Thyroid gland (tissue), 4 donors: Measurements from ENCODE around the gene TMEM130. TPM values are rescaled to one million over a fixed set of nuclear protein-coding genes. Genes with fewer than 3 reads are reported as not detected.
"Not testable (repeated sequence)": the region's sequence is repeated elsewhere in the genome, so short reads cannot be mapped to it uniquely, and the experiment has no call there.

Source experiments
- DNase-seq, 2 donors: peaks; one replicate each; pipeline ENCODE4 v3.0.0-alpha.2; 2019
- H3K27ac ChIP-seq, 3 donors: fragments of 200-600 bp; sonication (generic); 1 replicate in 2 of 3; 2 replicates in 1 of 3; pipeline ENCODE4 v1.5.1; 2016 to 2019; ENCODE audit warnings: mild to moderate bottlenecking in 1 of 3, moderate library complexity in 1 of 3
- H3K27me3 ChIP-seq: fragments of 200-600 bp; sonication (generic); one replicate; pipeline ENCODE4 v1.5.1; 2019
- H3K36me3 ChIP-seq, 2 donors: fragments of 200-600 bp; sonication (generic); one replicate each; pipeline ENCODE4 v1.5.1; 2016 to 2019
- H3K4me1 ChIP-seq, 2 donors: fragments of 200-600 bp; sonication (generic); one replicate each; pipeline ENCODE4 v1.5.1; 2017 to 2019
- H3K4me3 ChIP-seq, 3 donors: fragments of 200-600 bp; sonication (generic); replicated peaks in 1 of 3; 1 replicate in 2 of 3; 2 replicates in 1 of 3; pipeline ENCODE4 v1.5.1; 2016; ENCODE audit warnings: mild to moderate bottlenecking in 1 of 3
- H3K9me3 ChIP-seq: fragments of 200-600 bp; sonication (generic); one replicate; pipeline ENCODE4 v1.5.1; 2017
- CTCF ChIP-seq, 6 experiments: fragments of 200-600 bp in 3 of 6; fragments of 450-650 bp in 3 of 6; sonication (generic) in 3 of 6; IDR thresholded peaks; one replicate each; pipeline ENCODE4 v1.5.1; 2016 to 2019; ENCODE audit warnings: antibody characterized with exemption in 6 of 6, mild to moderate bottlenecking in 2 of 6, inconsistent platforms in 1 of 6, moderate library complexity in 1 of 6
- POLR2A ChIP-seq, 2 donors: fragments of 450-650 bp; IDR thresholded peaks; one replicate each; pipeline ENCODE4 v1.6.1; 2017; ENCODE audit warnings: antibody characterized with exemption in 2 of 2, mild to moderate bottlenecking in 2 of 2, moderate library complexity in 1 of 2
- WGBS, 2 donors: methylation state at CpG; one replicate each; pipeline ENCODE4 v1.1.5; 2017; 5-methylcytosine and 5-hydroxymethylcytosine counted together
- intact Hi-C: fragments of 100-400 bp; cut with DNase I; formaldehyde crosslinking; loops from one replicate; pipeline ENCODE4 v1.15.1; 2023
- total RNA-seq, 4 donors: library from RNA; depleted of rRNA; stranded (reverse); fragments of >200 nt; gene quantifications; one replicate each; pipeline ENCODE4 v1.2.3, GENCODE V29; 2016

TMEM130 gene
- total RNA-seq, 4 donors from 2014 or later = 0.22 to 0.81 (median 0.63) TPM; not detected in 1

DNA sequence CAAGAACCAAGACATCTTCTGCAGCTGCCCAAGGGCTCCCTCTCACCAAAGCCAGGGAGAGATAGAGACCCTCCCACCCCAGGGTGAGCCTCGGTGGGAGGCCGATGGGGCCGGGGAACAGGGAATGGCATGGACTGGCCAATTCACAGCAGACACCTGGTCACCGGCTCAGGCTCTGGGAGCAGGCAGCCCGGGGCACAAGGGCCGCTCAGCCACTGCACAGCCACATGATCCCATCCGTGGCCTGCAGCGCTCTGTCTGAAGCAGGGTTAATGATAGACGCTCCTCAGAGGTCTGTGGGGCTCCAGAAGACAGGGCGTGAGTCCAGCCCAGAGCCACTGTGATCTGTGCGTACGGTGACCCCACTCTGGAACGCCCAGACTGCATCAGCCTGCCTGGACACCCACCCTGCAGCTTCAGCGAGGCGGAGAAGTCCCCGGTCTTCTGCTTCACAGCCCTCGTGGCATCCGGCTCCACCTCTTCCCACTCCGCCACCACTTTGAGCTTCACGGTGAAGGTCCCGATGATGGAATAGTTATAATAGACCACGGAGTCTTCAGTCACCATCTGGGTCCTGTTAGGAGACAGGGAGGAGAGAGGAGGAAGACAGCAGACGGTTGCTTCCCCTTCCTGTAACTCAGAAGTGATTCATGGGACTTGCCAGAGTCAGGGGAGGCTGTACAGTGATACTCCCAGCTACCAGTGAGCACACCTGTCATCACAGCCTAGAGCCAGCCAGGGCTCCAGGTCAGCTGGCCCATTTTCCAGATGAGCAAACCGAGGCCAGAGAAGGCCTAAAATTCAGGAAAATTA lies 14.0 kb downstream of the TMEM130 start:
- Histone ChIP-seq H3K27me3 (no peaks in the 10 kb centered on the region), H3K9me3 (no peaks in the 10 kb centered on the region), H3K4me3 (no peak overlapping the region), H3K27ac (no peak overlapping the region), H3K36me3 (no peaks in the 10 kb centered on the region), H3K4me1 (no peaks in the 10 kb centered on the region)
- no peak for TF ChIP-seq CTCF (IDR thresholded peaks at IDR 0.05)
- no peak for TF ChIP-seq POLR2A (IDR thresholded peaks at IDR 0.05)
- intact Hi-C loops = no loop called here
- WGBS, 2 donors = 71 to 73% methylated on average over 13 to 24 of the region's 24 CpGs
- DNase-seq = no peak

DNA sequence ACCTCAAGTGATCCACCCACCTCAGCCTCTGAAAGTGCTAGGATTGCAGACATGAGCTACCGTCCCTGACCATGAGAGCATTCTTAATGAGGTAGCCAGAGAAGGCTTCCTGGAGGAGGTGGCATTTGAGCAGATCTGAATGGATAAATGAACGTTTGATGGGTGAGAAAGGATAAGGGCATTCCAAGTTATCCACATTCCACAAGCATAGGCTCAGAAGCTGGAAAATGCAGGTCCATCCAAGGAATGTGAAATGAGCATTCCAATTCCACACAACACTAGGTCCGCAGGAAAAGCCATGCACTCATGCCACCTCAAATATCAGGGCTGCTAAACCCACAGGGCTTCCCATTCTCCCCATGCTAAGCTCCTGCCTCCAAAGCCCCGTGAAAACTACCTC lies 17.0 kb downstream of the TMEM130 start:
- no peaks in the 10 kb centered on the region for H3K9me3 ChIP-seq
- H3K4me3 ChIP-seq = no peak overlapping the region
- no peaks in the 10 kb centered on the region for H3K4me1 ChIP-seq
- intact Hi-C loops = no loop called here
- TF ChIP-seq POLR2A (IDR thresholded peaks at IDR 0.05) (no peak), CTCF (IDR thresholded peaks at IDR 0.05) (no peak)
- WGBS, 2 donors = 63 to 72% methylated on average over 4 of the region's 4 CpGs
- no peaks in the 10 kb centered on the region for H3K36me3 ChIP-seq
- no peaks in the 10 kb centered on the region for H3K27me3 ChIP-seq
- no peak overlapping the region for H3K27ac ChIP-seq
- no peak for DNase-seq

DNA sequence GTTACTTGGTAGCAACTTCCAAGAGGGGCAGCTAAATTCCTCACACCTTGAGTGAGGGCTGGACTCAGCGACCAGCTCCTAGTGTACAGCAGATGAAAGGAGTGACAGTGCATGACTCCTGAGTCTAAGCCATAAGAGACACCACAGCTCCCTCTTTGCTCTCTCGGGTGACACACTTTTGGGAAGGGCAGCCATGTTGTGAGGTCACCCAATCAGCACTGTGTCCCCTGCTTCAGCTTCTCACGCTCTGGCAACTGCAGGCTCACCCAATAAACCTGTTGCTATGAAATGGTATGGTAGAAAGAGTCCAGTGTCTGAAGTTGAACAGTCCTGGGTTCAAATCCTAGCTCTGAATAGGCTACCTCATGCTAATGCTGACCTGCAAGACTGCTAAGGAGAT lies 20.9 kb downstream of the TMEM130 start:
- TF ChIP-seq CTCF (IDR thresholded peaks at IDR 0.05) (no peak), POLR2A (IDR thresholded peaks at IDR 0.05) (no peak)
- WGBS, 2 donors = 93% methylated on average over 3 of the region's 3 CpGs
- Histone ChIP-seq H3K27ac (no peak overlapping the region), H3K36me3 (no peaks in the 10 kb centered on the region), H3K4me1 (no peaks in the 10 kb centered on the region), H3K4me3 (no peak overlapping the region), H3K27me3 (no peaks in the 10 kb centered on the region), H3K9me3 (no peaks in the 10 kb centered on the region)
- intact Hi-C loops = no loop called here
- DNase-seq = no peak

DNA sequence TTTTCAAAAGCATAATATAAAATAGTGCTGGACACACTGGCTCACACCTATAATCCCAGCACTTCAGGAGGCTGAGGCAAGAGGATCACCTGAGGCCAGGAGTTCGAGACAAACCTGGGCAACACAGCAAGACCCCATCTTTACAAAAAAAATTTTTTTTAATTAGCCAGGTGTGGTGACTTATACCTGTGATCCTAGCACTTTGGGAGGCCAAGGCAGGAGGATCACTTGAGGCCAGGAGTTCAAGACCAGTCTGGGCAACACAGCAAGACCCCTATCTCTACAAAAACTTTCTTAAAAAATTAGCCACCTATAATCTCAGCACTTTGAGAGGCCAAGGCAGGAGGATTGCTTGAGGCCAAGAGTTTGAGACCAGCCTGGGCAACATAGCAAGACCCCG lies 27.3 kb downstream of the TMEM130 start:
- H3K4me1 ChIP-seq, H3K27me3 ChIP-seq, H3K4me3 ChIP-seq, H3K36me3 ChIP-seq, DNase-seq, H3K9me3 ChIP-seq, H3K27ac ChIP-seq: not testable (repeated sequence)
- intact Hi-C loops = loop anchor here (5.0 kb wide), 1 partner anchor 405 kb away; no protein-coding TSS in a partner anchor
- WGBS, 2 donors = 83 to 87% methylated on average over 2 of the region's 2 CpGs

DNA sequence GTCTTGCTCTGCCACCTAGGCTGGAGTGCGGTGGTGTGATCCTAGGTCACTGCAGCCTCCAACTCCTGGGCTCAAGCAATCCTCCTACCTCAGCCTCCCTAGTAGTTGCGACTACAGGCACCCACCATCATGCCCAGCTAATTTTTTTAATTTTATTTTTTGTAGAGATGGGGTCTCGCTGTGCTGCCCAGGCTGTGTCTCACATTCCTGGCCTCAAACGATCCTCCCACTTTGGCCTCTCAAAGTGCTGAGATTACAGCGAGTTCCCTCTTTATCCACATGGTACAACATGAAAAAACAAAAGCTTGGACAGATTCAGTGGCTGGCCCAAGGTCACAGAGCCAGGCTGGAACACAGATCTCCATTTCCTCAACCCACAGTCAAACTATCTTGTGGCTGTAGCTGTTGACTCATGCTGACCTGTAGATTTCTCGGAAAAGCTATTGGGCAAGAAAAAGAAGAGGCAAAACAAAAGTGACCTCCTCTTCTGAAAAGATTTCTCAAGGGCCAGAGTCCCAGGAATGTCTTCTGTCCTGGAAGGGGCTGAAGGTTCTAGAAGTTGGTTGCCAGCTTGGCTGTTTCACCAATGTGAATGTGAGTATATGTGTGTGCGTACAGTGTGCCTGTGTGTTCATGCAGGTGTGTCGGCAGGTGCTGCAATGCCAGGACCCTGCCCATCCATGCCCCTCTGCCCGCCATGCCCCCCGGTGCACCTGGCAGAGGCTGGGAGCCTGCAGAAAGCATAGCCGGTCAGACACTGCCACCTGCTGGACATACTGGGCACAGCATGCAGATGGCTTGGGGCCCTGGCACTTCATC lies 28.4 kb downstream of the TMEM130 start:
- WGBS, 2 donors = 39 to 48% methylated on average over 9 to 11 of the region's 11 CpGs
- intact Hi-C loops = loop anchor here (5.0 kb wide), 1 partner anchor 404 kb away; no protein-coding TSS in a partner anchor
- Histone ChIP-seq H3K27ac (no peak overlapping the region), H3K9me3 (no peaks in the 10 kb centered on the region), H3K36me3 (no peaks in the 10 kb centered on the region), H3K4me1 (no peaks in the 10 kb centered on the region), H3K4me3 (no peak overlapping the region), H3K27me3 (no peaks in the 10 kb centered on the region)
- peak; percentile 85 to 97 (median 90) for TF ChIP-seq CTCF (IDR thresholded peaks at IDR 0.05)
- no peak for TF ChIP-seq POLR2A (IDR thresholded peaks at IDR 0.05)
- peak; percentile 63 to 68 for DNase-seq
